MCF 10A (cell line): ENCODE measurements around the gene MTSS2. TPM values are rescaled to one million over a fixed set of nuclear protein-coding genes. Genes with fewer than 3 reads are reported as not detected.

Source experiments
- BruUV-seq: library from RNA; stranded (reverse); fragments of 400-500 nt; replicated peaks from 2 replicates; lab custom pipeline; 2021; lab: Mats Ljungman, UMichigan
- CTCF ChIA-PET: fragments of 300-600 bp; sonication (Branson Sonifier 250); formaldehyde crosslinking; extraction: SDS; loops from one replicate; lab custom pipeline; 2021; ENCODE audit warnings: antibody characterized with exemption, inconsistent platforms; lab: Yijun Ruan, JAX
- POLR2A ChIA-PET: fragments of 300-600, 350-650 bp; sonication (Branson Sonifier 250); formaldehyde crosslinking; extraction: SDS; loops from one replicate; lab custom pipeline; 2020; ENCODE audit warnings: antibody characterized with exemption, inconsistent platforms; lab: Yijun Ruan, JAX
- DNase-seq: peaks from one replicate; pipeline ENCODE4 v3.0.0-alpha.2; 2018; ENCODE audit not compliant: unreplicated experiment
- H3K27ac Mint-ChIP-seq: one replicate; pipeline ENCODE4 v1.8.0; 2022; ENCODE audit warnings: mild to moderate bottlenecking, low read depth, mixed read lengths; ENCODE audit not compliant: unreplicated experiment
- H3K27me3 Mint-ChIP-seq: one replicate; pipeline ENCODE4 v1.8.0; 2022; ENCODE audit warnings: mixed read lengths; ENCODE audit not compliant: insufficient read depth, unreplicated experiment
- H3K36me3 Mint-ChIP-seq: one replicate; pipeline ENCODE4 v1.8.0; 2022; ENCODE audit warnings: mild to moderate bottlenecking, moderate library complexity, mixed read lengths; ENCODE audit not compliant: insufficient read depth, unreplicated experiment
- H3K4me1 Mint-ChIP-seq: one replicate; pipeline ENCODE4 v1.8.0; 2022; ENCODE audit warnings: mixed read lengths; ENCODE audit not compliant: insufficient read depth, unreplicated experiment
- H3K4me3 Mint-ChIP-seq: one replicate; pipeline ENCODE4 v1.8.0; 2022; ENCODE audit warnings: mild to moderate bottlenecking, moderate library complexity, mixed read lengths; ENCODE audit not compliant: unreplicated experiment
- H3K9me3 Mint-ChIP-seq: one replicate; pipeline ENCODE4 v1.8.0; 2022; ENCODE audit warnings: mixed read lengths; ENCODE audit not compliant: unreplicated experiment
- CTCF ChIP-seq: fragments of 200-600 bp; IDR thresholded peaks from one replicate; pipeline ENCODE4 v1.8.0; 2022; ENCODE audit warnings: antibody characterized with exemption, mild to moderate bottlenecking; ENCODE audit not compliant: unreplicated experiment
- intact Hi-C: fragments of 100-400 bp; cut with micrococcal nuclease; formaldehyde crosslinking; loops from 2 replicates; pipeline ENCODE4 v1.14.1; 2022
- total RNA-seq: library from RNA; stranded (reverse); gene quantifications from 2 replicates; pipeline ENCODE4 v1.2.3, GENCODE V29; 2022

MTSS2 gene
- total RNA-seq, 1 experiment from 2014 or later: 75.8 TPM

- peak overlapping the region; percentile 45 for H3K4me3 Mint-ChIP-seq
- BruUV-seq: no TSS peak
- DNase-seq: peak; percentile 89
- POLR2A ChIA-PET: interaction anchor here (0.7 to 2.7 kb wide), 9 partner anchors 20 to 285 kb away, joined by 3 to 9 read pairs (median 5); partner anchors contain the start of gene COG4
- no peaks in the 10 kb centered on the region for H3K36me3 Mint-ChIP-seq
- intact Hi-C loops: loop anchor here (1.0 to 5.0 kb wide), 5 partner anchors 77 to 322 kb away; no protein-coding TSS in a partner anchor
- H3K4me1 Mint-ChIP-seq: peaks cover 11% of the 10 kb centered on the region
- CTCF ChIA-PET: interaction anchor here (0.5 to 4.0 kb wide), 54 partner anchors 8 to 972 kb away, joined by 3 to 61 read pairs (median 4); no protein-coding TSS in a partner anchor
- no peaks in the 10 kb centered on the region for H3K27me3 Mint-ChIP-seq
- H3K27ac Mint-ChIP-seq: no peak overlapping the region
- TF ChIP-seq CTCF: peak; percentile 78
- no peaks in the 10 kb centered on the region for H3K9me3 Mint-ChIP-seq
These were observed 31.8 kb downstream of the MTSS2 start for GRCh38 chr16:70653809-70654771.

- H3K4me1 Mint-ChIP-seq: peaks cover 11% of the 10 kb centered on the region
- no peak for DNase-seq
- H3K27me3 Mint-ChIP-seq: no peaks in the 10 kb centered on the region
- no peak for TF ChIP-seq CTCF
- no peaks in the 10 kb centered on the region for H3K36me3 Mint-ChIP-seq
- H3K4me3 Mint-ChIP-seq: peak overlapping the region; percentile 45
- no peaks in the 10 kb centered on the region for H3K9me3 Mint-ChIP-seq
- no TSS peak for BruUV-seq
- no peak overlapping the region for H3K27ac Mint-ChIP-seq
- CTCF ChIA-PET: interaction anchor here (0.6 to 4.0 kb wide), 48 partner anchors 15 to 862 kb away, joined by 3 to 61 read pairs (median 4); no protein-coding TSS in a partner anchor
- intact Hi-C loops: loop anchor here (1.0 to 5.0 kb wide), 5 partner anchors 76 to 321 kb away; no protein-coding TSS in a partner anchor
- POLR2A ChIA-PET: interaction anchor here (0.7 to 2.7 kb wide), 6 partner anchors 76 to 130 kb away, joined by 3 to 9 read pairs (median 5); partner anchors contain the start of gene COG4
These were observed 32.4 kb downstream of the MTSS2 start for GRCh38 chr16:70653406-70653805.

- H3K36me3 Mint-ChIP-seq: no peaks in the 10 kb centered on the region
- no peaks in the 10 kb centered on the region for H3K9me3 Mint-ChIP-seq
- H3K27me3 Mint-ChIP-seq: no peaks in the 10 kb centered on the region
- no peak for DNase-seq
- H3K27ac Mint-ChIP-seq: no peak overlapping the region
- H3K4me3 Mint-ChIP-seq: no peak overlapping the region
- TF ChIP-seq CTCF: no peak
- no TSS peak for BruUV-seq
- intact Hi-C loops: loop anchor here (5.0 kb wide), 3 partner anchors 75 to 320 kb away; no protein-coding TSS in a partner anchor
- ChIA-PET CTCF (interaction anchor here (0.6 to 4.0 kb wide), 18 partner anchors 16 to 327 kb away, joined by 3 to 61 read pairs (median 9); no protein-coding TSS in a partner anchor), POLR2A (interaction anchor here (0.6 to 0.7 kb wide), 2 partner anchors 75 to 846 kb away, joined by 3 read pairs; no protein-coding TSS in a partner anchor)
- peaks cover 11% of the 10 kb centered on the region for H3K4me1 Mint-ChIP-seq
These were observed 33.5 kb downstream of the MTSS2 start for GRCh38 chr16:70652322-70652721.
